Endothelial cell of umbilical vein (primary cell): Measurements from ENCODE around the gene CFAP99. TPM values are rescaled to one million over a fixed set of nuclear protein-coding genes. Genes with fewer than 3 reads are reported as not detected.

Experiments used
- BruUV-seq: library from RNA; stranded (reverse); fragments of 400-500 nt; replicated peaks from 2 replicates; lab custom pipeline; 2021; lab: Mats Ljungman, UMichigan
- CTCF ChIA-PET: fragments of 300-600, 350-600 bp; sonication (Branson Sonifier 250); formaldehyde crosslinking; loops from one replicate; lab custom pipeline; 2021; ENCODE audit warnings: antibody characterized with exemption, inconsistent platforms; lab: Charles Lee
- POLR2A ChIA-PET: fragments of 300-600, 350-600 bp; sonication (Branson Sonifier 250); formaldehyde crosslinking; loops from one replicate; lab custom pipeline; 2021; ENCODE audit warnings: antibody characterized with exemption, inconsistent platforms; lab: Charles Lee
- DNase-seq: peaks from one replicate; pipeline ENCODE4 v3.0.0-alpha.2; 2011; ENCODE audit warnings: low read depth, low spot score
- FAIRE-seq: peaks from 2 replicates; lab custom pipeline; 2011; peaks lifted over from hg19 to GRCh38; lab: Jason Lieb, UNC
- H2AFZ ChIP-seq: 2 replicates; pipeline ENCODE4 v1.6.0; 2012; ENCODE audit warnings: low read depth, low read length, control low read depth, inconsistent platforms
- H3K27ac ChIP-seq: 2 replicates; pipeline ENCODE4 v1.5.1; 2011; ENCODE audit warnings: low read depth, mild to moderate bottlenecking, control low read depth, low read length, moderate library complexity; ENCODE audit not compliant: insufficient read depth
- H3K27me3 ChIP-seq, 2 experiments: 2 replicates each; pipeline versions ENCODE4 v1.6.0 to v1.6.1; 2011; ENCODE audit warnings: low read length in 2 of 2, mixed read lengths in 1 of 2; ENCODE audit not compliant: control insufficient read depth in 2 of 2, insufficient read depth in 2 of 2
- H3K36me3 ChIP-seq, 2 experiments: 2 replicates in 1 of 2; 3 replicates in 1 of 2; pipeline ENCODE4 v1.5.1; 2011; ENCODE audit warnings: low read length in 2 of 2, mild to moderate bottlenecking in 1 of 2, moderate library complexity in 1 of 2; ENCODE audit not compliant: control insufficient read depth in 2 of 2, insufficient read depth in 2 of 2; ENCODE audit errors: extremely low read depth in 1 of 2
- H3K4me1 ChIP-seq: 3 replicates; pipeline ENCODE4 v1.5.1; 2011; ENCODE audit warnings: mild to moderate bottlenecking, low read length; ENCODE audit not compliant: control insufficient read depth, insufficient read depth; ENCODE audit errors: extremely low read depth
- H3K4me2 ChIP-seq: 2 replicates; pipeline ENCODE4 v1.6.1; 2011; ENCODE audit warnings: low read length, control low read depth, mixed read lengths; ENCODE audit not compliant: insufficient read depth
- H3K4me3 ChIP-seq, 3 experiments: fragments of 200-600 bp in 1 of 3; sonication (generic), shearing (Covaris generic) in 1 of 3; replicated peaks in 1 of 3; 2 replicates each; pipeline ENCODE4 v1.5.1; 2011 to 2016; ENCODE audit warnings: control low read depth in 3 of 3, low read length in 3 of 3, mild to moderate bottlenecking in 2 of 3, inconsistent platforms in 1 of 3, low read depth in 1 of 3, moderate library complexity in 1 of 3; ENCODE audit not compliant: insufficient read depth in 1 of 3
- H3K79me2 ChIP-seq: 2 replicates; pipeline ENCODE4 v1.6.0; 2012; ENCODE audit warnings: low read length, inconsistent platforms; ENCODE audit not compliant: control insufficient read depth, insufficient read depth
- H3K9ac ChIP-seq: replicated peaks from 2 replicates; pipeline ENCODE3; 2011; ENCODE audit warnings: low read length, control low read depth; ENCODE audit not compliant: insufficient read depth; ENCODE audit errors: extremely low read depth
- H3K9me1 ChIP-seq: replicated peaks from 3 replicates; pipeline ENCODE4 v1.6.0; 2011; ENCODE audit warnings: mild to moderate bottlenecking, low read length; ENCODE audit not compliant: control insufficient read depth, insufficient read depth; ENCODE audit errors: extremely low read depth
- H3K9me3 ChIP-seq: replicated peaks from 2 replicates; pipeline ENCODE4 v1.5.1; 2012; ENCODE audit warnings: low read length, inconsistent platforms; ENCODE audit not compliant: control insufficient read depth, insufficient read depth
- H4K20me1 ChIP-seq: replicated peaks from 2 replicates; pipeline ENCODE3; 2011; ENCODE audit warnings: mild to moderate bottlenecking, low read length; ENCODE audit not compliant: control insufficient read depth, insufficient read depth; ENCODE audit errors: extremely low read depth
- CTCF ChIP-seq, 2 donors: IDR thresholded peaks; 1 replicate in 1 of 2; 2 replicates in 1 of 2; pipeline ENCODE4 v1.5.1; 2011; ENCODE audit warnings: low read length in 2 of 2, mild to moderate bottlenecking in 2 of 2, moderate library complexity in 2 of 2, control low read depth in 1 of 2, inconsistent platforms in 1 of 2, low read depth in 1 of 2; ENCODE audit not compliant: insufficient read depth in 1 of 2; ENCODE audit errors: extremely low read depth in 1 of 2
- EZH2 ChIP-seq: IDR thresholded peaks from 2 replicates; pipeline ENCODE4 v1.6.1; 2012; ENCODE audit warnings: borderline replicate concordance, low read depth, mild to moderate bottlenecking, moderate library complexity, low read length, inconsistent platforms; ENCODE audit not compliant: severe bottlenecking
- FOS ChIP-seq: IDR thresholded peaks from 2 replicates; pipeline ENCODE4 v1.6.1; 2011; ENCODE audit warnings: mild to moderate bottlenecking, low read length, moderate library complexity, borderline replicate concordance; ENCODE audit not compliant: insufficient read depth
- GATA2 ChIP-seq: IDR thresholded peaks from 2 replicates; pipeline ENCODE4 v1.7.0; 2011; ENCODE audit warnings: low read depth, mild to moderate bottlenecking, moderate library complexity, mixed read lengths, low read length; ENCODE audit not compliant: insufficient read length, insufficient read depth
- JUN ChIP-seq: IDR thresholded peaks from 2 replicates; pipeline ENCODE4 v1.6.1; 2011; ENCODE audit warnings: borderline replicate concordance, low read depth; ENCODE audit not compliant: insufficient read length, insufficient read depth
- MAX ChIP-seq: IDR thresholded peaks from 2 replicates; pipeline ENCODE4 v1.6.1; 2011; ENCODE audit not compliant: insufficient read depth, insufficient read length
- MYC ChIP-seq: IDR thresholded peaks from one replicate; pipeline ENCODE4 v1.6.1; 2011; ENCODE audit warnings: mild to moderate bottlenecking, low read depth, low read length
- POLR2A ChIP-seq: IDR thresholded peaks from 2 replicates; pipeline ENCODE4 v1.6.1; 2012; ENCODE audit warnings: low read depth, mild to moderate bottlenecking, control low read depth, low read length
- POLR2AphosphoS5 ChIP-seq: IDR thresholded peaks from 2 replicates; pipeline ENCODE4 v1.6.1; 2012; ENCODE audit warnings: low read depth, mild to moderate bottlenecking, control low read depth, low read length, moderate library complexity; ENCODE audit not compliant: insufficient read depth
- dilution Hi-C: fragments of 300-500 bp; cut with MboI; formaldehyde crosslinking; loops from one replicate; pipeline ENCODE4 v1.15.0; 2019; ENCODE audit warnings: low sequenced_read_pairs; ENCODE audit not compliant: extremely low pct_ligation_motif_present
- intact Hi-C: fragments of 100-400 bp; cut with micrococcal nuclease; formaldehyde crosslinking; loops from one replicate; pipeline ENCODE4 v1.10.0; 2022
- polyA plus RNA-seq, 4 experiments: library from polyadenylated mRNA; depleted of rRNA in 3 of 4; stranded (reverse) in 3 of 4; unstranded in 1 of 4; fragments of >200 nt; gene quantifications; 2 replicates each; pipeline versions ENCODE4 v1.2.1 to v1.2.3, GENCODE V29; 2011 to 2012; ENCODE audit warnings: missing spikeins in 1 of 4
- total RNA-seq: library from RNA; stranded (reverse); gene quantifications from 2 replicates; pipeline ENCODE4 v1.2.3, GENCODE V29; 2021

Gene CFAP99
- total and polyA plus RNA-seq, 2 donors (not counting 3 experiments of a cell fraction or from before 2014, with no cell fraction given): 0.03 TPM; not detected in 1

- Histone ChIP-seq H3K27me3 (no peaks in the 10 kb centered on the region), H2AFZ (no peak overlapping the region), H4K20me1 (no peaks in the 10 kb centered on the region), H3K4me2 (no peak overlapping the region), H3K79me2 (no peaks in the 10 kb centered on the region), H3K36me3 (no peaks in the 10 kb centered on the region), H3K9me3 (no peaks in the 10 kb centered on the region), H3K9ac (no peak overlapping the region), H3K4me3 (no peak overlapping the region), H3K4me1 (no peaks in the 10 kb centered on the region), H3K27ac (no peak overlapping the region), H3K9me1 (no peaks in the 10 kb centered on the region)
- CTCF ChIA-PET: interaction anchor here (1.7 kb wide), 1 partner anchor 229 kb away, joined by 5 read pairs; no protein-coding TSS in a partner anchor
- intact Hi-C loops: no loop called here
- no TSS peak for BruUV-seq
- POLR2A ChIA-PET: no interaction called here
- dilution Hi-C loops: no loop called here
- TF ChIP-seq POLR2A (no peak), POLR2AphosphoS5 (no peak), FOS (no peak), CTCF (IDR thresholded peaks at IDR 0.05; ENCODE audit: extremely low read depth in 1 of 2, insufficient read depth in 1 of 2, low read depth in 1 of 2, low read length in 2 of 2) (no peak), MAX (no peak), EZH2 (no peak), GATA2 (no peak), MYC (no peak), JUN (no peak)
- no peak for DNase-seq
- FAIRE-seq: no peak
These were observed 29.8 kb downstream of the CFAP99 start for GRCh38 chr4:2448589-2448988.
